Heart left ventricle (tissue), 16 donors: ENCODE measurements around the gene CDH13. TPM values are rescaled to one million over a fixed set of nuclear protein-coding genes. Genes with fewer than 3 reads are reported as not detected.

Source experiments
- ATAC-seq, 4 donors: fragments of 200-7000 bp; cut with Tn5 transposase; one replicate each; pipeline ENCODE4 v1.9.1; 2020 to 2022; ENCODE audit warnings: moderate library complexity in 4 of 4, mild to moderate bottlenecking in 3 of 4, moderate number of reproducible peaks in 1 of 4
- DNase-seq, 5 donors: peaks; one replicate each; pipeline ENCODE4 v3.0.0-alpha.2; 2020
- H3K27ac ChIP-seq, 12 donors: fragments of 200-600 bp; sonication (generic) in 4 of 12; one replicate each; pipeline versions ENCODE4 v1.5.0 to v1.8.0; 2016 to 2022; ENCODE audit warnings: mild to moderate bottlenecking in 2 of 12
- H3K27me3 ChIP-seq, 9 donors: fragments of 200-600 bp; sonication (generic) in 2 of 9; one replicate each; pipeline versions ENCODE4 v1.5.1 to v1.8.0; 2016 to 2022; ENCODE audit warnings: mild to moderate bottlenecking in 3 of 9
- H3K36me3 ChIP-seq, 9 donors: fragments of 200-600 bp; sonication (generic) in 2 of 9; one replicate each; pipeline versions ENCODE4 v1.5.0 to v1.8.0; 2018 to 2022; ENCODE audit warnings: mild to moderate bottlenecking in 2 of 9
- H3K4me1 ChIP-seq, 12 donors: fragments of 200-600 bp; sonication (generic) in 4 of 12; one replicate each; pipeline versions ENCODE4 v1.5.0 to v1.8.0; 2016 to 2022; ENCODE audit warnings: mild to moderate bottlenecking in 3 of 12
- H3K4me3 ChIP-seq, 12 donors: fragments of 200-600 bp; sonication (generic) in 4 of 12; one replicate each; pipeline versions ENCODE4 v1.5.0 to v1.8.0; 2017 to 2022; ENCODE audit warnings: mild to moderate bottlenecking in 9 of 12, moderate library complexity in 4 of 12
- H3K9me3 ChIP-seq, 12 donors: fragments of 200-600 bp; sonication (generic) in 4 of 12; one replicate each; pipeline versions ENCODE4 v1.5.0 to v1.8.0; 2016 to 2022; ENCODE audit warnings: mild to moderate bottlenecking in 1 of 12
- CTCF ChIP-seq, 12 donors: fragments of 200-600 bp; sonication (generic) in 4 of 12; IDR thresholded peaks; one replicate each; pipeline versions ENCODE4 v1.5.0 to v1.8.0; 2018 to 2022; ENCODE audit warnings: antibody characterized with exemption in 12 of 12, mild to moderate bottlenecking in 5 of 12
- POLR2A ChIP-seq, 2 donors: fragments of 450-650 bp; IDR thresholded peaks; one replicate each; pipeline ENCODE4 v1.6.1; 2017; ENCODE audit warnings: antibody characterized with exemption in 2 of 2, mild to moderate bottlenecking in 2 of 2, moderate library complexity in 2 of 2
- WGBS, 4 donors: extraction: QIAGEN DNeasy Blood & Tissue Kit in 2 of 4; methylation state at CpG; one replicate each; pipeline versions ENCODE4 v1.1.5 to v1.1.7; 2013 to 2018; 5-methylcytosine and 5-hydroxymethylcytosine counted together
- intact Hi-C, 10 donors: fragments of 100-400 bp; cut with DNase I; formaldehyde crosslinking; loops; one replicate each; pipeline versions ENCODE4 v1.11.1 to v1.14.2; 2022
- polyA plus RNA-seq, 2 donors: library from polyadenylated mRNA; stranded (reverse); fragments of 200-250 nt; gene quantifications; one replicate each; pipeline ENCODE4 v1.2.3, GENCODE V29; 2013
- total RNA-seq, 9 donors: library from RNA; depleted of rRNA in 2 of 9; stranded (reverse); fragments of >200 nt in 2 of 9; fragmentation: NEBNext Ultra II Directional in 3 of 9; extraction: Animal tissue kit (Norgen Biotek cat#: 25700) in 3 of 9; gene quantifications; one replicate each; pipeline versions ENCODE4 v1.1.0 to v1.2.4, GENCODE V29; 2016 to 2023
- donor health status: ischemic (EF 13 %, LVEDD 7.1; RV severe dilation, severe dysfunction).
- donor health status: healthy with polysubstance abuse.
- donor health status: DM: no; HTN: yes; CAD: no.
- donor health status: DM: no; HTN: no; CAD: no.
- donor health status: ischemic (EF 25% LVEDD 6.9; RV normal size, moderate dysfunction).
- donor health status: ischemic (EF 25% LVEDD 5.7; RV mildly dilated, moderate dysfunction).
- donor health status: healthy.
- donor health status: DM: yes; HTN: yes; CAD: no.
- donor health status: ischemic (EF 35%, LVEDD 5.7; RV mildly dilated, moderate dysfunction).
- donor health status: nonischemic (EF 11% LVEDD 7.7; RV severe dilation, severe dysfunction).
- donor health status: DM: yes; HTN: yes; CAD: no.
- donor health status: PGD.
- donor health status: ischemic (EF 29% LVEDD 5.4; RV normal size, mild dysfunction).
- donor health status: nonischemic (EF 23%, LVEDD 6.1; RV moderate dilation, normal function).

CDH13 gene
- total and polyA plus RNA-seq, 11 donors = 15.0 to 172 (median 137) TPM

- DNase-seq (no peak), ATAC-seq (no peak)
- TF ChIP-seq CTCF (IDR thresholded peaks at IDR 0.05) (no peak), POLR2A (IDR thresholded peaks at IDR 0.05) (no peak)
- Histone ChIP-seq H3K9me3 (no peaks in the 10 kb centered on the region), H3K27me3 (no peaks in the 10 kb centered on the region), H3K4me1 (peaks cover 0 to 8% (median 0%) of the 10 kb centered on the region in 12 donors), H3K27ac (no peak overlapping the region), H3K36me3 (no peaks in the 10 kb centered on the region), H3K4me3 (no peak overlapping the region)
- intact Hi-C loops = loop anchor here in 1 of 10 donors (5.0 kb wide), 1 partner anchor 39 kb away; no protein-coding TSS in a partner anchor
- WGBS, 4 donors = 85 to 92% (median 87%) methylated on average over 3 of the region's 3 CpGs
These were observed 329.1 kb downstream of the CDH13 start for GRCh38 chr16:82955741-82956348.

DNA sequence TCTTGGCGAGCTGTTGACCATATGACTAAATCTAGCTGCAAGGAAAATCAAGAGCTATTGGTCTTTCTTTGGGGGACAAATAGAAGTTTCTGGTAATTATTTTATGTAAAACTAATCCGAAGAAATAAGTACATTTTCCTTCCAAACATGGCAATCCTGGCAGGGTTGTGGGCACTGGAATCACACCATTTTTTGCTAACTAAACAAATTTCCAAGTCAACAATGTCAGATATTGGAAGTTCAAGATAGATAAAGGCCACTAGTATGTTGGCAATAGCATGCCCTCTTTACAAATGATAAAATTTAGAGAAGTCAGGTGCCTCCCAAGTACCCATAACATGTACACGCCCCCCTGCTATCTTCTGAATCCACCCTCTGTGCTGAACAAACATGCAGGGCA is 330.4 kb downstream of the CDH13 start:
- intact Hi-C loops = loop anchor here in 1 of 10 donors (5.0 kb wide), 1 partner anchor 40 kb away; no protein-coding TSS in a partner anchor
- DNase-seq (no peak), ATAC-seq (no peak)
- TF ChIP-seq CTCF (IDR thresholded peaks at IDR 0.05) = no peak
- no peak for TF ChIP-seq POLR2A (IDR thresholded peaks at IDR 0.05)
- peaks cover 0 to 8% (median 0%) of the 10 kb centered on the region in 12 donors for H3K4me1 ChIP-seq
- H3K27me3 ChIP-seq = no peaks in the 10 kb centered on the region
- no peaks in the 10 kb centered on the region for H3K9me3 ChIP-seq
- H3K27ac ChIP-seq = no peak overlapping the region
- no peak overlapping the region for H3K4me3 ChIP-seq
- H3K36me3 ChIP-seq = no peaks in the 10 kb centered on the region
- WGBS, 4 donors = 86 to 90% (median 87%) methylated on average over 3 of the region's 3 CpGs

DNA sequence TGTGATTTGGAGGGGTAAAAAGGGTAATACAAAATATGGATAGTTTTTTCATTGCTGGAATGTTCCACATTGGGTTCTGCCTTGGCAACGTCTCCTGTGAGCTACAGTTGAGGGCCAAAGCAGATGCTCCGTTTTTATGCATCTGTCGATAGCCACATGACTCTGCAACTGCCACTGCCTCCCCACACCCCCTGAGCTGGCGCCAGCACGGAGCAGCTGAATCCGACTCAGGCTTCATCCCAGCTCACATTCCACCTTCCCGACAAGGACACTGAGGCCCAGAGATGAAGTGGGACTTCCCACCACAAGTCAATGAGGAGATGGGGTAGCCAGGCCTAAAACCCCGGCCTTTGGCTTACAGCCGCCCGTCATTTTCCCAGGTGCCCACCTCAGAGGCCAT is 334.1 kb downstream of the CDH13 start:
- ATAC-seq = no peak
- intact Hi-C loops = no loop called here
- Histone ChIP-seq H3K4me1 (no peaks in the 10 kb centered on the region), H3K27me3 (no peaks in the 10 kb centered on the region), H3K9me3 (no peaks in the 10 kb centered on the region), H3K4me3 (no peak overlapping the region), H3K27ac (no peak overlapping the region), H3K36me3 (no peaks in the 10 kb centered on the region)
- TF ChIP-seq CTCF (IDR thresholded peaks at IDR 0.05) (no peak), POLR2A (IDR thresholded peaks at IDR 0.05) (no peak)
- 66 to 95% (median 82%) methylated on average over 8 to 10 of the region's 10 CpGs for WGBS, 4 donors
- DNase-seq = no peak

GRCh38 chr16:82963653-82964052 is 336.9 kb downstream of the CDH13 start:
- no peaks in the 10 kb centered on the region for H3K27me3 ChIP-seq
- intact Hi-C loops = loop anchor here in 1 of 10 donors (1.0 kb wide), 1 partner anchor 19 kb away; no protein-coding TSS in a partner anchor
- no peak overlapping the region for H3K27ac ChIP-seq
- DNase-seq (no peak), ATAC-seq (no peak)
- no peaks in the 10 kb centered on the region for H3K9me3 ChIP-seq
- no peak for TF ChIP-seq POLR2A (IDR thresholded peaks at IDR 0.05)
- no peak for TF ChIP-seq CTCF (IDR thresholded peaks at IDR 0.05)
- no peaks in the 10 kb centered on the region for H3K36me3 ChIP-seq
- 91 to 95% (median 92%) methylated on average over 11 of the region's 11 CpGs for WGBS, 4 donors
- no peaks in the 10 kb centered on the region for H3K4me1 ChIP-seq
- H3K4me3 ChIP-seq = no peak overlapping the region
